MCF 10A (cell line): ENCODE measurements around the gene KLHL3. TPM values are rescaled to one million over a fixed set of nuclear protein-coding genes. Genes with fewer than 3 reads are reported as not detected.
A peak's percentile ranks its signal among the peaks of the same experiment; 100 is the strongest.

Source experiments
- BruUV-seq: library from RNA; stranded (reverse); fragments of 400-500 nt; replicated peaks from 2 replicates; lab custom pipeline; 2021; lab: Mats Ljungman, UMichigan
- CTCF ChIA-PET: fragments of 300-600 bp; sonication (Branson Sonifier 250); formaldehyde crosslinking; extraction: SDS; loops from one replicate; lab custom pipeline; 2021; ENCODE audit warnings: antibody characterized with exemption, inconsistent platforms; lab: Yijun Ruan, JAX
- POLR2A ChIA-PET: fragments of 300-600, 350-650 bp; sonication (Branson Sonifier 250); formaldehyde crosslinking; extraction: SDS; loops from one replicate; lab custom pipeline; 2020; ENCODE audit warnings: antibody characterized with exemption, inconsistent platforms; lab: Yijun Ruan, JAX
- DNase-seq: peaks from one replicate; pipeline ENCODE4 v3.0.0-alpha.2; 2018; ENCODE audit not compliant: unreplicated experiment
- H3K27ac Mint-ChIP-seq: one replicate; pipeline ENCODE4 v1.8.0; 2022; ENCODE audit warnings: mild to moderate bottlenecking, low read depth, mixed read lengths; ENCODE audit not compliant: unreplicated experiment
- H3K27me3 Mint-ChIP-seq: one replicate; pipeline ENCODE4 v1.8.0; 2022; ENCODE audit warnings: mixed read lengths; ENCODE audit not compliant: insufficient read depth, unreplicated experiment
- H3K36me3 Mint-ChIP-seq: one replicate; pipeline ENCODE4 v1.8.0; 2022; ENCODE audit warnings: mild to moderate bottlenecking, moderate library complexity, mixed read lengths; ENCODE audit not compliant: insufficient read depth, unreplicated experiment
- H3K4me1 Mint-ChIP-seq: one replicate; pipeline ENCODE4 v1.8.0; 2022; ENCODE audit warnings: mixed read lengths; ENCODE audit not compliant: insufficient read depth, unreplicated experiment
- H3K4me3 Mint-ChIP-seq: one replicate; pipeline ENCODE4 v1.8.0; 2022; ENCODE audit warnings: mild to moderate bottlenecking, moderate library complexity, mixed read lengths; ENCODE audit not compliant: unreplicated experiment
- H3K9me3 Mint-ChIP-seq: one replicate; pipeline ENCODE4 v1.8.0; 2022; ENCODE audit warnings: mixed read lengths; ENCODE audit not compliant: unreplicated experiment
- CTCF ChIP-seq: fragments of 200-600 bp; IDR thresholded peaks from one replicate; pipeline ENCODE4 v1.8.0; 2022; ENCODE audit warnings: antibody characterized with exemption, mild to moderate bottlenecking; ENCODE audit not compliant: unreplicated experiment
- intact Hi-C: fragments of 100-400 bp; cut with micrococcal nuclease; formaldehyde crosslinking; loops from 2 replicates; pipeline ENCODE4 v1.14.1; 2022
- total RNA-seq: library from RNA; stranded (reverse); gene quantifications from 2 replicates; pipeline ENCODE4 v1.2.3, GENCODE V29; 2022

The KLHL3 gene
- total RNA-seq, 1 experiment from 2014 or later = 0.49 TPM

DNA sequence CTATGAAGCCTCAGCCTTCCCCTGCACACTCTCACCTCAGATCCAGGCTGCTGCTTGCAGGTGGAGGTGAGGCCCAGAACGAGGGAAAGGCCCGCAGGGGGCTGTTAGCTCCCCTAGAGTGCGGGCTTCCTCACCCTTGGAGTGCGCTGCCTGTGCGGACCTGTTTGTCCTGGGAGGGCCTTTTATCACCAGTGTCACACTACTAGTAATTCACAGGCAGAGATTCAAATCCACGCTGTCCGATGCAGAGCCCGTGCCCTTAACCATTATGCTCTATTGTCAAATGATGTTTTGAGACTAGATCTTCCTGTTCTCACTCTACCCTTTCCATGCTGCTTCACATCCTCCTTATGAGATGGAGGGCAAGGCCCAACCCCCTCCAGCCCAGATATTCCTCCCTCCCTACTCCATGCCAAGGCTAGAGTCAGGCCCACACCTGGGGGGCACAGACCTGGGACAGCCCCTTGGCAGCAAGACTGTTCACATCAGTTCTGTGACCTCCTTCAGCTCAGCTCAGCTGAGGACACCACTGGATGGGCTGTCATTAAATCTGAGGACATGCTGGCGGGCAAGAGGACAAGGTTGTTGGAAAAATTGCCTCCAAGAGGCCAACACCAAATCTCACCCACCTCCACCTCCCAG is 124.0 kb downstream of the KLHL3 start:
- intact Hi-C loops = no loop called here
- H3K27ac Mint-ChIP-seq = no peak overlapping the region
- H3K36me3 Mint-ChIP-seq = no peaks in the 10 kb centered on the region
- CTCF ChIA-PET = interaction anchor here (0.6 to 1.3 kb wide), 4 partner anchors 18 to 392 kb away, joined by 3 to 5 read pairs (median 4); no protein-coding TSS in a partner anchor
- TF ChIP-seq CTCF = no peak
- no peaks in the 10 kb centered on the region for H3K27me3 Mint-ChIP-seq
- no peaks in the 10 kb centered on the region for H3K9me3 Mint-ChIP-seq
- no peak for DNase-seq
- peaks cover 12% of the 10 kb centered on the region for H3K4me1 Mint-ChIP-seq
- POLR2A ChIA-PET = interaction anchor here (1.1 to 1.8 kb wide), 2 partner anchors 10 to 12 kb away, joined by 3 to 5 read pairs; no protein-coding TSS in a partner anchor
- no TSS peak for BruUV-seq
- no peak overlapping the region for H3K4me3 Mint-ChIP-seq

DNA sequence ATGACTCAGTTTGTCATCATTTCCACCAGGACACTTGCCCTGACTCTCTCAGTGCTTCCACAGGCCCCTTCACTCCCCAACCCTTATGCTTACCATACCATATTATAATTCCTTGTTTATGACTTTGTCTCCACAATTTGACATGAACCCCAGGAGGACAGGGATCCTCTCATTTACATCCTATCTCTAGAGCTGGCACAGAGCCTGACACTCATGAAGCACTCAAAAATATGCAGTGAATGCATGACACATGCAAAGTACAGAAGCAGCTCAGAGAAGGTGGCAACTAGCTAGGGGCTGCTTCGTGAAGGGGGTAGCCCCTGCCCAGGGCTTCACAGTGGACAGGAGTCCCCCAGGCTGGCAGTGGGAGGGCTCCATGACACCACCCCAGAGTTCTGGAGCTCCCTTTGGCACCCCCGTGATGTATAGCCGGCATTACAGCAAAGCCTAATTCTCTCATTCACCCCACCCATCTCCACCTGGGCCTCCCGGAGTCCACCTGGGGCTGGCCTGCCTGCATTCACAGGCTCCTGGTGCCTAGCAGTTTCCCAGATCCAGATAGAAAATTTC is 124.8 kb downstream of the KLHL3 start:
- no peaks in the 10 kb centered on the region for H3K9me3 Mint-ChIP-seq
- intact Hi-C loops = no loop called here
- H3K36me3 Mint-ChIP-seq = no peaks in the 10 kb centered on the region
- no peak for DNase-seq
- no peak overlapping the region for H3K27ac Mint-ChIP-seq
- peaks cover under 1% of the 10 kb centered on the region for H3K27me3 Mint-ChIP-seq
- POLR2A ChIA-PET = no interaction called here
- no peak overlapping the region for H3K4me3 Mint-ChIP-seq
- CTCF ChIA-PET = interaction anchor here (0.6 to 1.3 kb wide), 4 partner anchors 19 to 392 kb away, joined by 3 to 5 read pairs (median 4); no protein-coding TSS in a partner anchor
- H3K4me1 Mint-ChIP-seq = peaks cover 12% of the 10 kb centered on the region
- no peak for TF ChIP-seq CTCF
- no TSS peak for BruUV-seq

DNA sequence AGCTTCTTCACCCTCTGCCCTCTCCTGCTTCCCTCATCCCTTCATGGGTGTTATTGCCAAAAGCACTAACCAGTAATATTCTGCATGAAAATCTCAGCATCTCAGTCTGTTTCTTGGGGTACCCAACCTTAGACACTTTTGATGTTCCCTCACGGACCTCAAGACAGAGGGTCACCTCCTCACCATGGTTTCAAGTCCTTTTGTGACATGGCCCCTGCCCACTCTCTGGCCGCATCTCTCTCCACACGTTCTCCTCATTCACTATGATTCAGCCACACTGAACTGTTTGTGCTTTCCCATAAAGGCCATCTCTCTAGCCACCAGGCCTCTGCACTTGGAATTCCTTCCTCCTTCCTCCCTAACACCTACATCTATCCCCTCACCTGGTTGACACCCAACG is 125.3 kb downstream of the KLHL3 start:
- H3K9me3 Mint-ChIP-seq = no peaks in the 10 kb centered on the region
- peaks cover 6% of the 10 kb centered on the region for H3K27me3 Mint-ChIP-seq
- no peak overlapping the region for H3K27ac Mint-ChIP-seq
- intact Hi-C loops = no loop called here
- ChIA-PET CTCF (interaction anchor here (0.7 to 1.1 kb wide), 3 partner anchors 43 to 391 kb away, joined by 3 to 5 read pairs (median 3); no protein-coding TSS in a partner anchor), POLR2A (no interaction called here)
- H3K4me3 Mint-ChIP-seq = no peak overlapping the region
- TF ChIP-seq CTCF = no peak
- no TSS peak for BruUV-seq
- no peak for DNase-seq
- no peaks in the 10 kb centered on the region for H3K36me3 Mint-ChIP-seq
- peaks cover 12% of the 10 kb centered on the region for H3K4me1 Mint-ChIP-seq

- CTCF ChIA-PET = interaction anchor here (0.6 kb wide), 1 partner anchor 398 kb away, joined by 3 read pairs; no protein-coding TSS in a partner anchor
- no peaks in the 10 kb centered on the region for H3K9me3 Mint-ChIP-seq
- H3K4me1 Mint-ChIP-seq = peaks cover 12% of the 10 kb centered on the region
- TF ChIP-seq CTCF = no peak
- H3K27me3 Mint-ChIP-seq = peaks cover 17% of the 10 kb centered on the region
- no peaks in the 10 kb centered on the region for H3K36me3 Mint-ChIP-seq
- peak; percentile 63 for DNase-seq
- H3K4me3 Mint-ChIP-seq = no peak overlapping the region
- intact Hi-C loops = no loop called here
- POLR2A ChIA-PET = no interaction called here
- no peak overlapping the region for H3K27ac Mint-ChIP-seq
- BruUV-seq = no TSS peak
These were observed 126.8 kb downstream of the KLHL3 start for GRCh38 chr5:137609127-137609526.
